ENCODE data around the gene GPC6.

GPC6 gene

DNA sequence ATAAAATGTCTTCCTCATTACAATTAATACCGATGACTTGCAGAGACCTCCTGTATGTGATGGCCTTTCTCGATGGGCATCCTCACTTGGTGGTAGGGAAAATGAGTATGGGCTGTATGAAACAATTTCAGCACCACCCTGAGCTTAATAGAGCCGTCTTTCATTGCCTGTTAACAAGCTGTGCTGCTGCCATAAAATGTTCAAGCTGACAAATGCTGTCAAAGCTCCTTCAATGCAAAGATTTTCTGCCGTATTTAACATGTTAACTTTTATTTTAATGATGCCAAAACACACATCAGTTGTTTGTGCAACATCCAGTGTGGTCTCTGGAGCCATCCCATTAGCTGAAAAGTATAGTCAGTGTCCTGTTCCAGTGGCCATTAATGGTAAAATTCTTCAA, 110.1 kb downstream of the GPC6 start:
- H3K27ac ChIP-seq (ENCODE audit: extremely low read depth, low read depth, low read length): no peak overlapping the region
- H3K9me3 ChIP-seq (ENCODE audit: control insufficient read depth, insufficient read depth, low read depth, low read length): no peaks in the 10 kb centered on the region
- POLR2A ChIA-PET: no interaction called here
- H3K4me3 ChIP-seq (ENCODE audit: low read depth, low read length): no peak overlapping the region
- H3K36me3 ChIP-seq (ENCODE audit: control insufficient read depth in 2 of 2, insufficient read depth in 1 of 2, low read length in 2 of 2): no peaks in the 10 kb centered on the region
- no peak for TF ChIP-seq ZNF416 (tag by site-specific recombination; IDR thresholded peaks at IDR 0.05)
- TF ChIP-seq ZIC2 (tag by site-specific recombination; IDR thresholded peaks at IDR 0.05): 0 out of 2 replicates have a peak, but pooled peaks have one; percentile 20
- TF ChIP-seq ZBTB48 (tag by site-specific recombination; IDR thresholded peaks at IDR 0.05): no peak
- no peak for TF ChIP-seq ZNF19 (tag by site-specific recombination; IDR thresholded peaks at IDR 0.05; ENCODE audit: low read depth)
- no peak for TF ChIP-seq ZNF548 (tag by site-specific recombination; IDR thresholded peaks at IDR 0.05)
- TF ChIP-seq, protein P1, sequence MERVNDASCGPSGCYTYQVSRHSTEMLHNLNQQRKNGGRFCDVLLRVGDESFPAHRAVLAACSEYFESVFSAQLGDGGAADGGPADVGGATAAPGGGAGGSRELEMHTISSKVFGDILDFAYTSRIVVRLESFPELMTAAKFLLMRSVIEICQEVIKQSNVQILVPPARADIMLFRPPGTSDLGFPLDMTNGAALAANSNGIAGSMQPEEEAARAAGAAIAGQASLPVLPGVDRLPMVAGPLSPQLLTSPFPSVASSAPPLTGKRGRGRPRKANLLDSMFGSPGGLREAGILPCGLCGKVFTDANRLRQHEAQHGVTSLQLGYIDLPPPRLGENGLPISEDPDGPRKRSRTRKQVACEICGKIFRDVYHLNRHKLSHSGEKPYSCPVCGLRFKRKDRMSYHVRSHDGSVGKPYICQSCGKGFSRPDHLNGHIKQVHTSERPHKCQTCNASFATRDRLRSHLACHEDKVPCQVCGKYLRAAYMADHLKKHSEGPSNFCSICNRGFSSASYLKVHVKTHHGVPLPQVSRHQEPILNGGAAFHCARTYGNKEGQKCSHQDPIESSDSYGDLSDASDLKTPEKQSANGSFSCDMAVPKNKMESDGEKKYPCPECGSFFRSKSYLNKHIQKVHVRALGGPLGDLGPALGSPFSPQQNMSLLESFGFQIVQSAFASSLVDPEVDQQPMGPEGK (tag by site-specific recombination; IDR thresholded peaks at IDR 0.05): no peak
- no peaks in the 10 kb centered on the region for H3K4me1 ChIP-seq (ENCODE audit: control insufficient read depth, insufficient read depth, low read length)
- CTCF ChIA-PET: no interaction called here

- Histone ChIP-seq H3K4me1 (ENCODE audit: control insufficient read depth, insufficient read depth, low read length) (no peaks in the 10 kb centered on the region), H3K36me3 (ENCODE audit: control insufficient read depth in 2 of 2, insufficient read depth in 1 of 2, low read length in 2 of 2) (no peaks in the 10 kb centered on the region), H3K4me3 (ENCODE audit: low read depth, low read length) (no peak overlapping the region), H3K27ac (ENCODE audit: extremely low read depth, low read depth, low read length) (no peak overlapping the region), H3K9me3 (ENCODE audit: control insufficient read depth, insufficient read depth, low read depth, low read length) (no peaks in the 10 kb centered on the region)
- TF ChIP-seq ZNF747 (tag by site-specific recombination; IDR thresholded peaks at IDR 0.05) (no peak), ZNF148 (tag by site-specific recombination; IDR thresholded peaks at IDR 0.05; ENCODE audit: borderline replicate concordance) (no peak), HOXA7 (CRISPR knock-in tag; IDR thresholded peaks at IDR 0.05; ENCODE audit: borderline replicate concordance) (no peak), ZNF692 (tag by site-specific recombination; IDR thresholded peaks at IDR 0.05) (no peak), PRDM1 (tag by site-specific recombination; IDR thresholded peaks at IDR 0.05) (no peak), GLI4 (tag by site-specific recombination; IDR thresholded peaks at IDR 0.05) (no peak), ZSCAN5A (tag by site-specific recombination; IDR thresholded peaks at IDR 0.05) (no peak), ZNF768 (tag by site-specific recombination; IDR thresholded peaks at IDR 0.05) (no peak), ZNF529 (tag by site-specific recombination; IDR thresholded peaks at IDR 0.05; ENCODE audit: insufficient replicate concordance) (no peak), ZNF777 (tag by site-specific recombination; IDR thresholded peaks at IDR 0.05; ENCODE audit: borderline replicate concordance) (no peak), TRIM28 (IDR thresholded peaks at IDR 0.05; ENCODE audit: borderline replicate concordance, low read length) (no peak), ZNF366 (tag by site-specific recombination; conservative IDR thresholded peaks at IDR 0.05) (no peak), GLI2 (tag by site-specific recombination; IDR thresholded peaks at IDR 0.05; ENCODE audit: borderline replicate concordance, low read depth) (no peak), ZIC2 (tag by site-specific recombination; IDR thresholded peaks at IDR 0.05) (no peak), ZNF311 (tag by site-specific recombination; IDR thresholded peaks at IDR 0.05; ENCODE audit: borderline replicate concordance) (no peak), ZNF121 (tag by site-specific recombination; IDR thresholded peaks at IDR 0.05) (no peak), ZNF830 (tag by site-specific recombination; IDR thresholded peaks at IDR 0.05; ENCODE audit: low read depth) (no peak), ZNF626 (tag by site-specific recombination; IDR thresholded peaks at IDR 0.05) (no peak), ZBTB17 (tag by site-specific recombination; IDR thresholded peaks at IDR 0.05) (no peak)
- CTCF ChIA-PET: no interaction called here
- POLR2A ChIA-PET: no interaction called here
Measured at GRCh38 chr13:93338030-93338429, 111.4 kb downstream of the GPC6 start.
